ENCODE data around the gene ANKH.

Gene ANKH

DNA sequence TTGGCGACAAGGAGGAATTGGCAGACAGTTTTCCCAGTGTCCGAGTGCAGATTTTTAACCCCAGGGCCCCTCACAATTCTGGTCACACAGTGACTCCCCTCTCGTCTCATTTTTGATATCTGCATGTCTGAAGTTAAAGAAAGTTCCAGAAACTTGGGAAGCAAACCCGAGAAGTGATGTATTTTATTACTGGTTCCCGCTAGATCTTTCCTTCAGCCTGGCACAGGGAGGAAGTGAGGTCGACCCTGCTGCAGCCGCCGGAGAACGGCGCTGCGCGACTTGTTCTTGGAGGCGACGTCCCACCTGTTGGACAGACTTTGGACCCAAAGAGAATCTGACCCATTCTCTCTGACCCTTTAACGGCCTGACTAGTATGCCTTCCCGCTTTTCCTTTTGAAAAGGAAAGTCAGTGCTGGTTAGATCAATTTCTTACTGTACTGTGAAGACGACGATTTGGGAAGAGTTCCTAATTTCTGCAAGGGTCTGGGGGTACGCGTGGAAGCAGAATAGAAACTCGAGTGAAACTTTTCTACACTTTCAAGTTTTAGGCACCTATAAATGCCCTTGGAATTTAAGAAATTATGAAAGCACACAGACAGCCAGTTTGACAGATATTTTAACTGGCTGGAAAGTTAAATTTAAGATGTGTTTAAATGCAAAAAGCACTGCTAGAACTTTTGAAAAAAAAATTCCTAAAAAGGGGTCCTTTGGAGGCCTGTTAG lies 206.3 kb downstream of the ANKH start:
- peak overlapping the region; percentile 96 for H3K4me3 ChIP-seq
- DNase-seq (ENCODE audit: low read depth, low spot score): no peak
- TF ChIP-seq FOXP2 (optimal IDR thresholded peaks at IDR 0.05; ENCODE audit: control extremely low read depth, extremely low read length, insufficient read depth): no peak
- TF ChIP-seq EZH2 (IDR thresholded peaks at IDR 0.05): no peak
- TF ChIP-seq POLR2AphosphoS5 (IDR thresholded peaks at IDR 0.05; ENCODE audit: borderline replicate concordance, low read depth, low read length): no peak

DNA sequence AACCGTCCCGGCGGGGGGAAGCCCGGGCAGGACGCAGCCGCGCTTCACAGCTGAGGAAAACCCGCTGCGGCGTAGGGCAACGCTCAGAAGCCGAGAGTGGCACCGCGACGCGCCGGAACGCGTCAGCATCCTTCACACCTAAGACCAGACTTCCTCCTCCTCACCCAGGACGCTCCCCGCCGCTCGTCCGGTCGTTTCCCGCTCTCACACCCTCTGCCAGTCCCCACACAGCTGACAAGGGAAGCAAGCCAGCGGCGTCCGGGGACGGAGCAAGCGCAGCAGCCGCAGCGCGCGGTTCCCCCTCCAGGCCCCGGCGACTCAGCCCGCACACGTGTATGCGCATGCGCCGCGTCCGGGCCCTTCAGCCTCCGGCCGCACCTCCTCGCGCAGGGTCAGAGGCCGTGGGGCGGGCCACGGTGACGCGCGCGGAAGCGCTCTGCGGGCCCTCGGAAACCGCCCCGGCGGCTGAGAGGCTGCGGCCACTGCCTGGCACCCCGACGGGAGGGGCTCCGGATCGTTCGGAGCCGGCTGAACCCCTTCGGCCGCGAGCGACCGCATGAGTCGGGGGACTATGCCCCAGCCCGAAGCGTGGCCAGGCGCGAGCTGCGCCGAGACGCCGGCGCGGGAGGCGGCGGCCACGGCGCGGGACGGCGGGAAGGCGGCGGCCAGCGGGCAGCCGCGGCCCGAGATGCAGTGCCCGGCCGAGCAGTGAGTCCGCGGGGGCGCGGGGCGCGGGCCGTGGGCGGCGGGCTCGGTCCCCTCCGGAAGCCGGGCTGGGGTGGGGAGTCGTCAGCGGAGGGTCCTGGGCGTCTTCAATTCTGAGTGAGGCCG lies 207.1 kb downstream of the ANKH start, which contains the start of gene OTULIN:
TSS of gene OTULIN (plus strand) at position 449 of the 831 bp plus-strand sequence. CDS start at position 557, 108 bp downstream.
- Histone ChIP-seq H3K36me3 (ENCODE audit: insufficient read depth, low read length) (no peaks in the 10 kb centered on the region), H3K9me3 (ENCODE audit: low read depth, low read length) (no peaks in the 10 kb centered on the region), H3K9ac (ENCODE audit: insufficient read length) (peak within 1 kb of the TSS; percentile 85), H3K4me3 (peak within 1 kb of the TSS; percentile 96), H3K27ac (no peak within 1 kb of the TSS)
- TF ChIP-seq FOXP2 (optimal IDR thresholded peaks at IDR 0.05; ENCODE audit: control extremely low read depth, extremely low read length, insufficient read depth) (no peak), POLR2AphosphoS5 (IDR thresholded peaks at IDR 0.05; ENCODE audit: borderline replicate concordance, low read depth, low read length) (peak; percentile 91)
- no peak for DNase-seq (ENCODE audit: low read depth, low spot score)

More for the DNA sequence above, 206.3 kb downstream of the ANKH start:
- no peaks in the 10 kb centered on the region for H3K9me3 ChIP-seq (ENCODE audit: low read depth, low read length)
- H3K36me3 ChIP-seq (ENCODE audit: insufficient read depth, low read length): no peaks in the 10 kb centered on the region
- peak overlapping the region; percentile 85 for H3K9ac ChIP-seq (ENCODE audit: insufficient read length)
- no peak overlapping the region for H3K27ac ChIP-seq

DNA sequence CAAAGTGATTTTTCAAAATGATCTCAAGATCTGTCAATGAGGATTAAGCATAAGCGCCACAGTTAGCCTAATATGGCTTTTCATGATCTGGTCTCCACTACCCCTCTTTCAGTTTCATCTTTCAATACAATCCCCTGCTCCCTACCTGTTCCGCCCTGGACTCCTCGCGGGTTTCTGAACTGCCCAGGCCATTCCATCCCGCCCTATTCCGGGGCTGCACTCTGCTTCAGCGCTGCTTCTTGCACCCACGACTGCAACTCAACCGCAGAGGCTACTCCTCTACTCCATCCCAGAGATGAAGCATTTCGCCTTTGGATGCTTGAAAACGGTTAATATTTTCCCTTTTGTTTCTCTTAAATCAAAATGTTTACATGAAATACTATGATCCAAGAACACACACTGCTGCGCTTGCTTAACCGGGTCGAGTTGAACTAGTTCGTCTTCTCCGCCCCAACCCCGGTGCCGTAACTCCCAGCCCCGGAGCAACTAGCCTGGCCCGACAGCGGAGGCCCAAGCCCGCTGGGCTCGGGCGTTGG lies 207.8 kb downstream of the ANKH start:
- DNase-seq (ENCODE audit: low read depth, low spot score): no peak
- H3K4me3 ChIP-seq: peak overlapping the region; percentile 96
- H3K27ac ChIP-seq: no peak overlapping the region
- no peaks in the 10 kb centered on the region for H3K9me3 ChIP-seq (ENCODE audit: low read depth, low read length)
- H3K36me3 ChIP-seq (ENCODE audit: insufficient read depth, low read length): no peaks in the 10 kb centered on the region
- peak overlapping the region; percentile 85 for H3K9ac ChIP-seq (ENCODE audit: insufficient read length)
- TF ChIP-seq EZH2 (IDR thresholded peaks at IDR 0.05) (no peak), FOXP2 (optimal IDR thresholded peaks at IDR 0.05; ENCODE audit: control extremely low read depth, extremely low read length, insufficient read depth) (no peak), POLR2AphosphoS5 (IDR thresholded peaks at IDR 0.05; ENCODE audit: borderline replicate concordance, low read depth, low read length) (no peak)

DNA sequence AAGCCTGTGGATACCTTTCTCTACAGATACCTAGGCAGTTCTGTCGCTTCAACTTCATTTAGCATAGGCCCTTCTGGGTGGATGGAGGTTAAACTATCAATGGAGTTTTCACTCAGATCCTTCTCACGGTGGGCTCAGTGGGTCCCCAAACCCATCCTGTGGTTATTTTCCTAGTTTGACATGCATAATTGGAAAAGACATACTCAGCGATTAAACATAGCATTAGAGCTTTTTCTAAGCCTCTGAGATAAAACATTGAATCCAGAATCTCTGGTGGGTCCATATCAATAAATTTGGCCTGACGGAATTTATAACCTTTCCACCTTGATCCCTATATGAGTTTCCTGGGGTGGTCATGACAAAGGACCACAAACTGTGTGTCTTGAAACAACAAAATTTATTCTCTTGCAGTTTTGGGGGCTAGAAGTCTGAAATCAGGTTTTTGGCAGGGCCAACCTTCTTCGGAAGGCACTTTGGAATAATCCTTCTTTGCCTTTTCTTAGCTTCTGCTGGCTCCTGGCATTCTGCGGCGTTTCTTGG lies 208.8 kb downstream of the ANKH start:
- no peak overlapping the region for H3K27ac ChIP-seq
- TF ChIP-seq FOXP2 (optimal IDR thresholded peaks at IDR 0.05; ENCODE audit: control extremely low read depth, extremely low read length, insufficient read depth) (no peak), EZH2 (IDR thresholded peaks at IDR 0.05) (no peak), POLR2AphosphoS5 (IDR thresholded peaks at IDR 0.05; ENCODE audit: borderline replicate concordance, low read depth, low read length) (no peak)
- no peak overlapping the region for H3K4me3 ChIP-seq

DNA sequence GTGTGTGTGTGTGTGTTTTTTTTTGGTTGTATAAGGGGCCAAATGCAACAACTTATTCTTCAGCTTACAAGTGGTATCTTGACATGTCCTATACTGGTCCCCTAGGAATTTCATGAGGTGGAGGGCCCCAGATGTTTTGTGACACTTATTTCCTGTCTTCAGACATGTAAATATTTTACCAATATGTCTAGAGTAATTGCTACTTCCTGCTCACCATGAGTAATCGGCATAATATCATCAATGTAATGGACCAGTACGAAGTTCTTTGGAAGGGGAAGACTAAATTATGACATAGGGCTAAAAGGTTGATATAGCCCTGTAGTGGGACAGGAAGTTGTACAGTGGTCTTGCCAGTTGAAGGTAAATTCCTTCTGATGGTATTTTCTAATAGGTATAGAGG lies 210.7 kb downstream of the ANKH start:
- Histone ChIP-seq H3K9me3 (ENCODE audit: low read depth, low read length) (no peaks in the 10 kb centered on the region), H3K36me3 (ENCODE audit: insufficient read depth, low read length) (no peaks in the 10 kb centered on the region), H3K4me3 (no peak overlapping the region), H3K9ac (ENCODE audit: insufficient read length) (no peak overlapping the region), H3K27ac (no peak overlapping the region)
- TF ChIP-seq POLR2AphosphoS5 (IDR thresholded peaks at IDR 0.05; ENCODE audit: borderline replicate concordance, low read depth, low read length) (no peak), EZH2 (IDR thresholded peaks at IDR 0.05) (no peak)
- no peak for DNase-seq (ENCODE audit: low read depth, low spot score)

More for the DNA sequence above, 208.8 kb downstream of the ANKH start:
- no peak for DNase-seq (ENCODE audit: low read depth, low spot score)
- H3K9ac ChIP-seq (ENCODE audit: insufficient read length): no peak overlapping the region
- no peaks in the 10 kb centered on the region for H3K9me3 ChIP-seq (ENCODE audit: low read depth, low read length)
- H3K36me3 ChIP-seq (ENCODE audit: insufficient read depth, low read length): no peaks in the 10 kb centered on the region

DNA sequence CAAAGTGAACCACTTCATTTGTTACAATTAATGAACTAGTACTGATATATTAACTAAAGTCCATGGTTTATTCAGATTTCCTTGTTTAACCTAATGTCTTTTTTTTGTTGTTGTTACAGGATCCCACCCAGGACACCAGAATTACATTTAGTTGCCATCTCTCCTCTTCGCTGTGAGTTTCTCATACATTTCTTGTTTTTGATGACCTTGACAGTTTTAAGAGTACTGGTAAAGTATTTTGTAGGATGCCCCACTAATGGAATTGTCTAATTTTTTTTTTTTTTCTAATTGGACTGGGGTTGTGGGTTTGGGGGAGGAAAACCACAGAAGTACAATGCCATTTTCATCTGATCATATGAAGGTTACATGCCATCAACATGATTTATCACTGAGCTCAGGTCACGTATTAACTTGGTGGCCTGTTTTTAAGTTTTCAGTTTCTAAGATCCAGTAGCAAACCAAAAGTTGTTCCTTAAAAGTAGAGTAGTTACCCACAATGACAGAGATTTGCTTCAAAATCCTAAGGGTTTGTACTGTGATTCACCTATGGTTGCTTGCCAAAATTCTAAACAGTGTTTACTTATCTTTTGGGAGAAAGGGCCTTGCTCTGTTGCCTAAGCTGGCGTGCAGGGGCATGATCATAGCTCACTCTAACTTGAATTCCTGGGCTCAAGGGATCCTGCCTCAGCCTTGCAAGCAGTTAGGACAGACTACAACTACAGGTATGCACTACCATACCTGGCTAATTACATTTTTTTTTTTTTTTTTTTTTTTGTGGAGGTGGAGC lies 211.6 kb downstream of the ANKH start:
- Histone ChIP-seq H3K27ac (no peak overlapping the region), H3K9me3 (ENCODE audit: low read depth, low read length) (no peaks in the 10 kb centered on the region), H3K4me3 (no peak overlapping the region), H3K36me3 (ENCODE audit: insufficient read depth, low read length) (no peaks in the 10 kb centered on the region), H3K9ac (ENCODE audit: insufficient read length) (no peak overlapping the region)
- no peak for DNase-seq (ENCODE audit: low read depth, low spot score)
- no peak for TF ChIP-seq POLR2AphosphoS5 (IDR thresholded peaks at IDR 0.05; ENCODE audit: borderline replicate concordance, low read depth, low read length)
- TF ChIP-seq EZH2 (IDR thresholded peaks at IDR 0.05): no peak
- no peak for TF ChIP-seq FOXP2 (optimal IDR thresholded peaks at IDR 0.05; ENCODE audit: control extremely low read depth, extremely low read length, insufficient read depth)

- DNase-seq (ENCODE audit: low read depth, low spot score): no peak
- H3K36me3 ChIP-seq (ENCODE audit: insufficient read depth, low read length): no peaks in the 10 kb centered on the region
- TF ChIP-seq EZH2 (IDR thresholded peaks at IDR 0.05) (no peak), FOXP2 (optimal IDR thresholded peaks at IDR 0.05; ENCODE audit: control extremely low read depth, extremely low read length, insufficient read depth) (no peak), POLR2AphosphoS5 (IDR thresholded peaks at IDR 0.05; ENCODE audit: borderline replicate concordance, low read depth, low read length) (no peak)
- no peaks in the 10 kb centered on the region for H3K9me3 ChIP-seq (ENCODE audit: low read depth, low read length)
- H3K4me3 ChIP-seq: no peak overlapping the region
- H3K9ac ChIP-seq (ENCODE audit: insufficient read length): no peak overlapping the region
- H3K27ac ChIP-seq: no peak overlapping the region
Measured at GRCh38 chr5:14656898-14657297, 214.7 kb downstream of the ANKH start.

Data from SK-N-MC (cell line).